Measurements from ENCODE around the gene CD19.
"Not testable (repeated sequence)": the region's sequence is repeated elsewhere in the genome, so short reads cannot be mapped to it uniquely, and the experiment has no call there.

Gene CD19

DNA sequence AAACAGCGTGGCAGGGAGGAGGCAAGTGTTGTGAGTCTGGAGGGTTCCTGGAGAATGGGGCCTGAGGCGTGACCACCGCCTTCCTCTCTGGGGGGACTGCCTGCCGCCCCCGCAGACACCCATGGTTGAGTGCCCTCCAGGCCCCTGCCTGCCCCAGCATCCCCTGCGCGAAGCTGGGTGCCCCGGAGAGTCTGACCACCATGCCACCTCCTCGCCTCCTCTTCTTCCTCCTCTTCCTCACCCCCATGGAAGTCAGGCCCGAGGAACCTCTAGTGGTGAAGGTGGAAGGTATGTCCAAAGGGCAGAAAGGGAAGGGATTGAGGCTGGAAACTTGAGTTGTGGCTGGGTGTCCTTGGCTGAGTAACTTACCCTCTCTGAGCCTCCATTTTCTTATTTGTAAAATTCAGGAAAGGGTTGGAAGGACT is at the start of gene CD19:
Gene CD19, plus strand, starts transcription at position 171 of the 425 bp plus-strand sequence. Its CDS starts 30 bp downstream, at position 201.
- no peak for DNase-seq (ENCODE audit: low spot score)

DNA sequence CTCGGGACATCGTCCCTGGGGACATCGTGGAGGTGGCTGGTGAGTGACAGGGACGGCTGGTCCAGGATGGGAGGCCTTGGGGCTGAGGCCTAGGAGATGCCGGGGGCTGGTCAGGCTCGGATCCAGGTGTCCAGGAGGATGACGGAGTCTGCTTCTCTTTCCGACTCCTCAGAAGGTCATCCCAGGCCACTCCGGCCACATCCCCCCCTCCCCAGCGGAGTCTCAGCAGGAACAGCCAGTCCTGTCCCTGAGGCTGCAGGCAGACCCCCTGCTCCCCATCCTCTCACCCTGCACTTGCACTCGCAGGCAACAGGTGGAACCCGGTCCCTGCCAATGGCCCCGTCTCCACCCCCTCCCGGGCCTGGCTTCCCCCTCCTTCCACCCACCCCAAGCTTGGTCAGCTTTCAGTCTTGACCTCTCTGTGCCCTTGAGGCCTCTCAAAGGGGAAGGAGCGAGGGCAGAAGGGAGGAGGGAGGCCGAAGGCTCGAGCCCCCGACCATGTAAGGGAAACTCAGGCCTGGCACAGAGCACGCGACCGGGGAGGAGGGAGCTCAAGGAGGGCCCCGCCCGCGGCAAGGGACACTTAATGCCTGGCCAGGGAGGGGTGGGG is 49.1 kb upstream of the CD19 start:
- no peak for DNase-seq (ENCODE audit: low spot score)

DNA sequence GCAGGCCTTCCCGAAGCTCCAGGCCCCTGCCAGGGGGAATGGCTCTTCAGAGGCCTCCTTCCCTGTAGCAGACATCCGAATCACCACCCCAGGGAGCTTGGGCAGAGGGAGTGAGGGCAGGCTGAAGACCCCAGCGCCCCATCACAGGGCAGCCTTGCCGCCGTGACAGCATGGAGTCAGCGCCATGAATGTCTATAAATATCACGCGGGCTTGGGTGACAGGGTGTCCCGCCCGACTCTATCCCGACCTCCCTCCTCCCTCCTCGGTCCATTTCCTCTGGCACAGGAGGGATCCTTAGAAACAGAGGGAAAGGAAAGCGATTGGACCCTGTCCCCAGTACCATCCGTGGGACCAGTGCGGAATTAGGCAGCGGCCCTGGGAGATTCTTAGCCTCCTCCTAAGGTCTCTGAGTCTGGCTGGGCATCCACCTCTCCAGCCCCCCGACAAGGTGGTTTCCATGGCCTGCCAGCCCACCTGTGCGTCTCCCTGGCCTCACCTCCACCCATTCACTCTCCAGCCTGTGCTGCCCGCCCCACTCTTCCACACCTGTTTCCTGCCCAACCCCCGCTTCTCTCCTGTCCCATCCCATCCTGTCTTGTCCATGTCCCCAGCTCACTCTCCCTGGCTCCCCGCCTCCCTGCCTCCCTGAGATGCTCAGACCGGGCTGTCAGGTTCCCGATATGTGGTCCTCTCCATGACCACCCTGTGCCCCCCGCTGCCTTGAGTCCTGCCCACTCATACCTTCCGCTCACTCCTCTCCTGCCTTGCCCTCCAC is 48.4 kb upstream of the CD19 start:
- no peak for DNase-seq (ENCODE audit: low spot score)

DNA sequence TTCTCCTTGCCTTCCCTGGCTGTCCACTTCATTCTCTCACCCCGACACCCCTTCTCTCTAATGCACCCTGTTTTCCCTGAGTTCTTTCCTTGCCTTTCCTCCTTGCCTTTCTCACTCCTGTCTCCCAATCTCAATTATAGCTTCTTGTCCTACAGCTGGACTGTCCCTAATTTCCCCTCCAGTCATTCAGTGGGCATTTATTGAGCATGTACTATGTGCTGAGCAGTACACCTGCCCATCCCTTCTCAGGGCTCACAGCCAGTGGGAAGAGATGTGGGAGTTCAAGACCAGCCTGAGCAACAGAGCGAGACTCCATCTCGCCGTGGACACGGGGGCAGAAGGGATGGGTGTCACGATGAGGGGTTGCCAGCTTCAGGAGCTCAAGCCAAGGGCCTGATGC is 47.7 kb upstream of the CD19 start:
- DNase-seq (ENCODE audit: low spot score) = no peak

DNA sequence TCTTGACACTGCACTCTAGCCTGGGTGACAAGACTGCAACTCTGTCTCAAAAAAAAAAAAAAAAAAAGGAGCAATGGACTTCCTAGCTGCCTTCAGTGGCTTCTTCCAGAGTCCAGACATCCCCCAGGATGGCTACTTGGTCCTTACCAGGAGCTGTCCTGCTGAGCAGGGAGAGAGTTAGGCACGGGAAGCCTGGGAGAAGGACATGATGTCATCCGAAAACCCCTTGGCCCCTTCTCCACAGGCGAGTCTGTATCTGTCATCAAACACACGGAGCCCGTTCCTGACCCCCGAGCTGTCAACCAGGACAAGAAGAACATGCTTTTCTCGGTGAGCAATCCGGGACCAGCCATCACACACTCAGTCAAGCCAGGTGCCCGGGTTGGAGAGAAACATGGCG is 44.8 kb upstream of the CD19 start:
- DNase-seq (ENCODE audit: low spot score) = no peak

DNA sequence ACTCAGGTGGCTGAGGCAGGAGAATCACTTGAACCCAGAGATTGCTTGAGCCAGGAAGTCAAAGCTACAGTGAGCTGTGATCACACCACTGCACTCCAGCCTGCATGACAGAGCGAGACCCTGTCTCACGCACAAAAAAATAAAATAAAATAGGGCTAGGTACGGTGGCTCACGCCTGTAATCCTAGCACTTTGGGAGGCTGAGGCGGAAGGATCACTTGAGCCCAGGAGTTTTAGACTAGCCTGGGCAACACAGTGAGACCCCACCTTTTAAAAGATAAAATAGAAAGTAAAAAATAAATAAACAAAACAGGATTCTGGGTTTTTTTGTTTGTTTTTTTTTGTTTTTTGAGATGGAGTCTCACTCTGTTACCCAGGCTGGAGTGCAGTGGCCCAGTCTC is 41.4 kb upstream of the CD19 start:
- not testable (repeated sequence) for DNase-seq (ENCODE audit: low spot score)

DNA sequence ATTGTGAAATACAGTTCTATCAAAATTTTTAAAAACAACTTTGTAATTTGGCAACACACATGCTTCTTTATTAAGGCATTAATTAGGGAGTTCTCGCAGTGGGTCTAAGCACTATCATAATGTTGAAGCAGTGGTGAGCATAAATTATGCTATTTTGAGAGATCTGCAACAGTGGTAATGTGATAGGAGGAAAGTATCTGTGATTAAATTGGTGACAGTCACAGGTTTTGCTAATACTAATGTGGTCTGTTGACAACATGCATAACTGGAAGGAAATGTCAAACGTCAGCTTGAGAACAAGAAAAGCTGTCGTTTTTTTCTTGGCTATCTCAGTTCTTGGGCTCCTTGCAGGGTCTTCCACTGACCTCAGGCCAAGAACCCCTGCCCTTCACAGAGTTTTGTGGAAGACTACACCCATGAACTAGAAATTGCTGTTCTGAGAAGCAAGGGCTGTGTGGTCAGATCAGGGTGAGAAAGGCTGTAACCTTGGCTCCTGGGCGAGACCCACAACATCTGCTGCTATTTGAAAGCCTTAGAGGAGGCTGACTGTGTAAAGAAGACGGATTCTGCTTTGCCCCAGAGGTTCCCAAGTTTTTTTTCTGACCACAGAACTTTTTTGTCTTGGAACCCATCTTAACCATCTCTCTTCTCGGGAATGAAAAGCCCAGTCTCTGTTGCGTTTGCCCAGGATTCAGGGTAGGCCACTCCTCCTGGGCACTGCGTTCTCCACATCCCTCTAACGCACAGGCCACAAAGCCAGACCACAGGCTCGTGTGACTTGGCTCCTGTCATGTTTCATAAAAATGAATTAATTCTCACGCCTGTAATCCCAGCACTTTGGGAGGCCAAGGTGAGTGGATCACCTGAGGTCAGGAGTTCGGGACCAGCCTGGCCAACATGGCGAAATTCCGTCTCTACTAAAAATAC is 39.5 kb upstream of the CD19 start:
- DNase-seq (ENCODE audit: low spot score) = no peak

DNA sequence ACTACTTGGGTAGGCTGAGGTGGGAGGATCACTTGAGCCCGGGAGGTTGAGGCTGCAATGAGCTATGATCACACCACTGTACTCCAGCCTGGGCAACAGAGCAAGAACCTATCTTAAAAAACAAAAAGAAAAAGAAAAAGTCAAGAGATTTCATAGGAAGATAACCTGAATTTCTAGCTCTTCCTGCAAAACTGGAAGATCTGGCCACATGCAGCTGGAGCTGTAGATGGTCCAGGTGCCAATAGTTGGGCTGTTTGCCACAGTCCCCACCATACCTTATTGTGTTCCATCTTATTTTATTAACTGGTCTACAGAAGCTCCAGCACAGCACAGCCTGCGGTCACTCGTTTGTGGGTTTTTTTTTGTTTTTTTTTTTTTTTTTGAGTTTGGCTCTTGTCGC is 38.5 kb upstream of the CD19 start:
- DNase-seq (ENCODE audit: low spot score) = no peak

DNA sequence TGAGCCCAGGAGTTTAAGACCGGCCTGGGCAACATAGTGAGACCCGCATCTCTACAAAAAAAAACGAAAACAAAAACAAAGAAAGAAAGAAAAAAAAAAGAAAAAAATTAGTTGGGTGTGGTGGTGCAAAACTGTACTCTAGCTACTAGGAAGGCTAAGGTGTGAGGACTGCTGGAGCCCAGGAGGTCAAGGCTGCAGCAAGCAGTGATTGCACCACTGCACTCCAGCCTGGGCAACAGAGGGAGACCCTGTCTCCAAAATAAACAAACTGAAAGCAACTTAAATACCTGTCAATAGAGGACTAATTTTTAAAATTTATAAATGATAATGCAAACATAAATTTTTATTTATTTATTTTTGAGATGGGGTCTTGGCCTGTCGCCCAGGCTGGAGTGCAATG is 36.2 kb upstream of the CD19 start:
- no peak for DNase-seq (ENCODE audit: low spot score)

DNA sequence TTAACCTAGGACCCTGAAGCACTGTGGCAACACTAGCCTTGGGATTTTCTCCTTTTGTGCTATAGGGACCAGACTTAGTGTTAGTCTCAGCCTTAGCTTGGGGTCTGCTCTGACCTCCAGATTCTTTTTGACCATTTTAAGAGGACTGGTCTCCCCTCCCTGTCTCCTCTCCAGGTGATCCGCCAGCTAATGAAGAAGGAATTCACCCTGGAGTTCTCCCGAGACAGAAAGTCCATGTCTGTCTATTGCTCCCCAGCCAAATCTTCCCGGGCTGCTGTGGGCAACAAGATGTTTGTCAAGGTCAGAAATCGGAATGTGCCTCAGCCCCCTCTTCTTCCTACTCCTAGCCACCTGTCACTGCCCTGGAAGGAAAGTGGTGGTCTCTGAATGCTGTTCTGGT is 33.9 kb upstream of the CD19 start:
- no peak for DNase-seq (ENCODE audit: low spot score)

DNA sequence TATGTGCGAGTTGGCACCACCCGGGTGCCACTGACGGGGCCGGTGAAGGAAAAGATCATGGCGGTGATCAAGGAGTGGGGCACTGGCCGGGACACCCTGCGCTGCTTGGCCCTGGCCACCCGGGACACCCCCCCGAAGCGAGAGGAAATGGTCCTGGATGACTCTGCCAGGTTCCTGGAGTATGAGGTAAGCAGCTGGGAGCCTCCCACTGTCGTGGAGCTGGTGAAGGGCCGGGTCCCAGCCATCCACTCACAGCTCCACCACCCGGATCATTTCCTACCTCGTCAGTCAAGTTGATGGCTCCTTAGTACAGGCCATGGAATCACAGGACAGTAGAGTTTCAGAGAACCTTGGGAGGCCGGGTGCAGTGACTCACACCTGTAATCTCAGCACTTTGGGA is 33.5 kb upstream of the CD19 start:
- DNase-seq (ENCODE audit: low spot score) = no peak

DNA sequence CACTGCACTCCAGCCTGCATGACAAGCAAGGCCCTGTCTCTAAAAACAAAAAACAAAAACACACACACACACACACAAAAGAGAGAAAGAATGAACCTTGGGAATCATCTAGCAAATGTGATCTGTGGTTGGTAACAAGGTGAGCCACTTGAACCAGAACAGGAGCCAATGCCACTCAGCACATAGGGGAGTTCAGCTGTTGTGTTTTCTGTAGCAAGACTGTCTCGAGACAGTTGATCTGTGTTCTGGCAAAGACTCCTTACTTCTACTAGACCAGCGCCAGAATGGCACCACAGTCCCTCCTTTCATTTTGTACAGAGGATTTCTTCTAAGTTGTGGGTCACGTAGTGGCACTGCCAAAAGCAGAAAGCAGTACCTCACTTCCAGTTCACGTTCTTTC is 32.8 kb upstream of the CD19 start:
- DNase-seq (ENCODE audit: low spot score) = no peak

DNA sequence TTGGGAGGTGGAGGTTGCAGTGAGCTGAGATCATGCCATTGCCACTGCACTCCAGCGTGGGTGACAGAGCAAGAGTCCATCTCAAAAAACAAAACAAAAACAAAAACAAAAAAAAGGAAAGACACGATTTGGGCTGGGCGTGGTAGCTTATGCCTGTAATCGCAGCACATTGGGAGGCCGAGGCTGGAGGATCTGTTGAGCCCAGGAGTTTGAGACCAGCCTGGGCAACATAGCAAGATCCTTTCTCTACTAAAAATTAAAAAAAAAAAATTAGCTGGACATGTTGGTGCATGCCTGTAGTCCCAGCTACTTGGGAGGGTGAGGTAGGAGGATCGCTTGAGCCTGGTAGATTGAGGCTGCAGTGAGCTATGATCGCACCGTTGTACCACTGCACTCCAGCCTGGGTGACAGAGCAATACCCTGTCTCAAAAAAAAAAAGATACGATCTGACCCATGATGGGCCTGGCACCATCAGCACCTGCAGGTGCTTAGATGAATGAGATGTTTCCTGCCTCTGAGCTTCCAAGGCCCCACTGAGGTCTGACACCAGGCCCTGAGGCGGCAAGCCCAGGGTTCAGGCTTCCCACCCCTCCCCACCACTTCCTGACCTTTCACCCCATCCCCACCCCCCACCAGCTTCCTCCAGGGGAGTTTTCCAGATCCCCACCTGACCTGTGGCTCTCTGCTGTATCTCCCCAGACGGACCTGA is 31.7 kb upstream of the CD19 start:
- no peak for DNase-seq (ENCODE audit: low spot score)

DNA sequence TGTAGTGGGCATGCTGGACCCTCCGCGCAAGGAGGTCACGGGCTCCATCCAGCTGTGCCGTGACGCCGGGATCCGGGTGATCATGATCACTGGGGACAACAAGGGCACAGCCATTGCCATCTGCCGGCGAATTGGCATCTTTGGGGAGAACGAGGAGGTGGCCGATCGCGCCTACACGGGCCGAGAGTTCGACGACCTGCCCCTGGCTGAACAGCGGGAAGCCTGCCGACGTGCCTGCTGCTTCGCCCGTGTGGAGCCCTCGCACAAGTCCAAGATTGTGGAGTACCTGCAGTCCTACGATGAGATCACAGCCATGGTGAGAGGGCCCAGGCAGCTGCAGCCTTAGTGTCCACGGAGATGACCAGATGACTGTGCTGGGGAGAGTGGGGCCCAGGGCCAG is 31.2 kb upstream of the CD19 start:
- no peak for DNase-seq (ENCODE audit: low spot score)

DNA sequence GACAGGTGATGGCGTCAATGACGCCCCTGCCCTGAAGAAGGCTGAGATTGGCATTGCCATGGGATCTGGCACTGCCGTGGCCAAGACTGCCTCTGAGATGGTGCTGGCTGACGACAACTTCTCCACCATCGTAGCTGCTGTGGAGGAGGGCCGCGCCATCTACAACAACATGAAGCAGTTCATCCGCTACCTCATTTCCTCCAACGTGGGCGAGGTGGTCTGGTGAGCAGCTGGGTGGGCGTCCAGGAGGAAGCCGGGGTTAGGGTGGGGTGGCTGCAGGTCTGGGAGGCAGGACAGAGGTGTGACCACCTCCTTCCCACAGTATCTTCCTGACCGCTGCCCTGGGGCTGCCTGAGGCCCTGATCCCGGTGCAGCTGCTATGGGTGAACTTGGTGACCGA is 29.9 kb upstream of the CD19 start:
- no peak for DNase-seq (ENCODE audit: low spot score)

DNA sequence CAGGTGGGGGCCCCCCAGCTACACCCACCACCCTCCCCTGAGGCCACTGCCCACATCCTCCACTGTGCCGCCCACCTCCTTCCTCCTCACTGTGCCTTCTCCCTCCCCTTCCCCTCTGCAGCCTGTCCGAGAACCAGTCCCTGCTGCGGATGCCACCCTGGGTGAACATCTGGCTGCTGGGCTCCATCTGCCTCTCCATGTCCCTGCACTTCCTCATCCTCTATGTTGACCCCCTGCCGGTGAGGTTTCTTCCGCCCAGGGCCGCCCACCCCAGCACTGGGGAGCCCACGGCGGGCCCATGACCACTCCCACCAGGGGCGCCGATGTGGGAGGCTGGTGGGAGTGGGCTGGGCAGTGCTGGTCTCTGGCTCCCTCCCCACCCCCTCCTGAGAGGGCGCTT is 28.9 kb upstream of the CD19 start:
- DNase-seq (ENCODE audit: low spot score) = no peak

DNA sequence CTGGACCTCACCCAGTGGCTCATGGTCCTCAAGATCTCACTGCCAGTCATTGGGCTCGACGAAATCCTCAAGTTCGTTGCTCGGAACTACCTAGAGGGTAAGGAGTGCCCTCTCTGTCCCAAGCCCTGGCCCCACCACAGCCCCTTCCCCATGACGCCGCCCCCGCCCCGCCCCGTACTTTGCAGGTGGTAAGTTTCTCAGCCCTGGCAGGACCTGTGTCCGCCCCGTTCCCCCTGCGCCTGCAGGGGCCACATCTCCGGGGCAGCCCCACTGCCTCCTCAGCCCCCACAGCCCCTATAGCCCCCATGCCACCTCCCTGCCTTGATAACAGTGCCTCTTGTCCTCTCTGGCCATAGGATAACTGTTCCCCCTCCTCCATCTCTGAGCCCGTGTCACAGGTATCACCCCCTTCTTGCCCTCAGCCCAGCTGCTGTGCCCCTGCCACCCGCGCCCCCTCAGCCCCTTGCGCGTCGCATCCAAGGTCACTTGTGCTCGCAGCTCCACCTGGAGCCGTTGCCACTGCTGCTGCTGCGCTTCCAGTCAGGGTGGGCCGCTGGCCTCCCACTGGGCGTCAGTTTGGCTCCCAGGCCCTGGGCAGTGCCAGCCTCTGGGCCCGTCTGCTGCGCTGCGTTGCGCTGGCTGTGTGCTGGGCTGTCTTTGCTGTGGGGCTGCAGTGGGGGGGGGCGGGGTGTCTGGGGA is 28.3 kb upstream of the CD19 start:
- no peak for DNase-seq (ENCODE audit: low spot score)

DNA sequence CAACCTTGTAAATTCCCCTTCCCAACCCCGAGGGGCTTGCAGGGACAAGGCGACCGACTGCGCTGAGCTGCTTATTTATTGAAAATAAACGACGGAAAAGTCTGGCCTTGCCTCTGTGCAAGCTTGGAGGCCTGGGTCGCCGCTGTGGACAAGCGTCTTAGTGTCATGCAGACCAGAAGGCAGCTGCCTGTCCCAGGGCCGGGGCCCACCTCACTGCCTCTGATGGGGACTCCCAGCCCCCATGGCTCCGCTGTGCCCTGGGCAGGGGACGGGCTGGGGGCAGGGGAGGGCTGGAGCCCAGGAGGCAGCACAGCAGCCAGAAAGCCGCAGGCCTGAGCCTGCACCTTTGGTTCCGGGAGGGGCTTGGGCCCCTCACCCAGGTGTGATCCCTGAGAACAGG is 27.4 kb upstream of the CD19 start:
- no peak for DNase-seq (ENCODE audit: low spot score)

DNA sequence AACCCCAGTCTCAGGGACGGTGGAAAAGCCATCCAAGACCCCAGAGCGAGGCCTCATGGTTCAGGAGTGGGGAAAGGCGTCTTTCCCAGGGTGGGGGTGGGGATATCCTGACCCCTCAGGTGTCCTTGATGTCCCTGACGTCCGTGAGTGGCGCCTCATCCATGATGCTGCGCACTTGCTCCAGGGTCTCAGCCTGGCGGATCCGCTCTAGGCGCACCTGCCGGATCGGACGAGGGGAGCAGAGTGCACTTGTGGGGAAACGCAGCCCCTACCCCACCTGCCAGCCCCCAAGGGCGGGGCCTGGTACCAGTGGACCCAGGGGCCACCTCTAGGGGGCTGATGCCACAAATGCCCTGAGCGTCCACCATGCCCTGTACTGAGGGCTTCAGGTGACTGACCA is 26.9 kb upstream of the CD19 start:
- no peak for DNase-seq (ENCODE audit: low spot score)

DNA sequence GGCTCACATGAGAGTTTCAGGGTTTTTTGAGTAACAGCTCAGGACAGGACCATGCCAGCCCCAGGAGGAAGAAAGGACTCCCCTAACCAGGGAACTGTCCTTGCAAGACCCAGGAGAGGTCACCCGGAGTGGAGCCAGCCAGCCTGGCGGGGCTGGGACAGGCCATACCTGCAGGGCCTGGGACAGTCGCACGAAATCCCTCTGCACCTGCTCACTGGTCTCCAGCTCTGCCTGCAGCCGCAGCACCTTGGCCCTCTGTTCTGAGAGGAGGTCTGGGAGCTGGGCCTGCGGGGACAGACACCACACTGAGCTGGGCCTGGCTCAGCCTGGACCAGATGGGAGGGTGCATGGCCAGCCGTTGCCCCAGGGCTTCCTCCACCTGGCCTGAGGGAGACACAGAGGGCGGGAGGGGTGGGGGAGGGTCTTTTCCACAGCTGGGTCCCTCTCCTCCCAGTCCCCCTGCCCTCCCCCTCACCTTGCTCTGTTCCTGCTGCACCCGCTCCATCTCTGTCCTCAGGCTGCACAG is 26.5 kb upstream of the CD19 start:
- no peak for DNase-seq (ENCODE audit: low spot score)

DNA sequence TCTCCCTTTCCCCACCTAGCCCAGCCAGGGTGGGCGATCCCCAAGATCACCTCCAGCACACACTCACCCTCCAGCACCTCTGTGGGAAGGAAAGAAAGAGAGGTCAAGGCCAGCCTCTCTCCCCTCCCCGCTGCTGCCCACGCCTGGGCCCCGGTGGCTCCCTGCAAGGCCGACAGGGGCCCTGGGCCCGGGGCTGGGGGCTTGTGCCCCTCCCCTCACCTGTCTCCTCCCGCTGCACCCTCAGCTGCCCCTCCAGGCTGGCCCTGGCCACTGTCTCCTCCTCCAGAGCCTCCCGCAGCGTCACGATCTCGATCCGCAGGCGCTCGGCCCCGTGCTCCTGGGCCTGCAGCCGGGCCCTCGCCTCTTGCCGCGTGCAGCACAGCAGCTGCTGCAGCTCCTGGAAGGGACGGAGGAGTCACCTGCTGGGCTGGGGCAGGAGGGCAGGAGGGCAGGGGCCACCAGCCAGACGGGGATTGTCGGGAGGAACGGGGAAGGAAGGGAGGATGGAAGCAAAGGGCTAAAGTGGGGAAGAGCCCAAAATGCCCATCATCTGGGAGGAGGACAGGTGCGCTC is 25.9 kb upstream of the CD19 start:
- no peak for DNase-seq (ENCODE audit: low spot score)

Data from globus pallidus (tissue), 1 donor.